ENCODE results near the gene METRN. TPM values are rescaled to one million over a fixed set of nuclear protein-coding genes. Genes with fewer than 3 reads are reported as not detected.
"Not testable (repeated sequence)": the region's sequence is repeated elsewhere in the genome, so short reads cannot be mapped to it uniquely, and the experiment has no call there.

Gene METRN
- total RNA-seq, 1 donor from 2014 or later, result 85.7 TPM

- DNase-seq (ENCODE audit: low spot score), result no peak
Observed at GRCh38 chr16:734981-735881, 20.3 kb downstream of the METRN start.

- no peak for DNase-seq (ENCODE audit: low spot score)
Observed at GRCh38 chr16:735982-736453, 21.1 kb downstream of the METRN start.

GRCh38 chr16:736936-737481 lies 22.1 kb downstream of the METRN start:
- no peak for DNase-seq (ENCODE audit: low spot score)

- DNase-seq (ENCODE audit: low spot score), result no peak
Observed at GRCh38 chr16:739560-740458, 24.9 kb downstream of the METRN start.

- DNase-seq (ENCODE audit: low spot score), result no peak
Observed at GRCh38 chr16:740459-740763, 25.5 kb downstream of the METRN start.

GRCh38 chr16:740764-741505 lies 26.0 kb downstream of the METRN start, which contains the start of gene CIAO3:
Gene CIAO3 (minus strand): TSS chr16:740997. CDS start chr16:740985, 12 bp downstream.
- peak; percentile 87 for DNase-seq (ENCODE audit: low spot score)

- no peak for DNase-seq (ENCODE audit: low spot score)
Observed at GRCh38 chr16:741986-742629, 27.2 kb downstream of the METRN start.

- not testable (repeated sequence) for DNase-seq (ENCODE audit: low spot score)
Observed at GRCh38 chr16:742894-743293, 28.0 kb downstream of the METRN start.

- no peak for DNase-seq (ENCODE audit: low spot score)
Observed at GRCh38 chr16:743794-744500, 29.0 kb downstream of the METRN start.

GRCh38 chr16:745739-746138 lies 30.8 kb downstream of the METRN start:
- DNase-seq (ENCODE audit: low spot score), result no peak

GRCh38 chr16:746637-747036 lies 31.7 kb downstream of the METRN start:
- DNase-seq (ENCODE audit: low spot score), result no peak

- no peak for DNase-seq (ENCODE audit: low spot score)
Observed at GRCh38 chr16:747978-748746, 33.2 kb downstream of the METRN start.

GRCh38 chr16:749010-749409 lies 34.1 kb downstream of the METRN start:
- peak; percentile 55 for DNase-seq (ENCODE audit: low spot score)

- peak; percentile 61 for DNase-seq (ENCODE audit: low spot score)
Observed at GRCh38 chr16:750485-750884, 35.6 kb downstream of the METRN start.

GRCh38 chr16:751152-752006 lies 36.5 kb downstream of the METRN start:
- DNase-seq (ENCODE audit: low spot score), result no peak

GRCh38 chr16:752007-752312 lies 37.0 kb downstream of the METRN start:
- no peak for DNase-seq (ENCODE audit: low spot score)

- DNase-seq (ENCODE audit: low spot score), result not testable (repeated sequence)
Observed at GRCh38 chr16:754121-754607, 39.2 kb downstream of the METRN start.

- no peak for DNase-seq (ENCODE audit: low spot score)
Observed at GRCh38 chr16:754656-755055, 39.7 kb downstream of the METRN start.

Data from umbilical cord (tissue), 2 donors.